H9 (cell line): Measurements from ENCODE around the gene FXYD6. TPM values are rescaled to one million over a fixed set of nuclear protein-coding genes. Genes with fewer than 3 reads are reported as not detected.

Source experiments
- DNase-seq: peaks from one replicate; pipeline ENCODE4 v3.0.0-alpha.2; 2017
- H2AFZ ChIP-seq: one replicate; pipeline ENCODE4 v1.6.1; 2013; ENCODE audit warnings: mild to moderate bottlenecking, low read length, control low read depth, moderate library complexity
- H2AK5ac ChIP-seq: 2 replicates; pipeline ENCODE4 v1.6.1; 2013; ENCODE audit warnings: low read length, control low read depth, mixed read lengths; ENCODE audit not compliant: insufficient read length
- H2BK120ac ChIP-seq: one replicate; pipeline ENCODE4 v1.6.1; 2013; ENCODE audit warnings: low read depth, mild to moderate bottlenecking, low read length, control low read depth, inconsistent platforms; ENCODE audit not compliant: poor library complexity, severe bottlenecking
- H2BK12ac ChIP-seq: 2 replicates; pipeline ENCODE4 v1.6.1; 2013; ENCODE audit warnings: low read length, control low read depth, mixed read lengths, low read depth; ENCODE audit not compliant: insufficient read length
- H2BK15ac ChIP-seq: 2 replicates; pipeline ENCODE4 v1.6.1; 2013; ENCODE audit warnings: low read depth, low read length, control low read depth
- H2BK20ac ChIP-seq: one replicate; pipeline ENCODE4 v1.6.1; 2013; ENCODE audit warnings: low read depth, mild to moderate bottlenecking, low read length, control low read depth, inconsistent platforms; ENCODE audit not compliant: poor library complexity, severe bottlenecking
- H2BK5ac ChIP-seq: 2 replicates; pipeline ENCODE4 v1.6.1; 2013; ENCODE audit warnings: low read length, control low read depth, mixed read lengths; ENCODE audit not compliant: insufficient read length
- H3K14ac ChIP-seq: 2 replicates; pipeline ENCODE4 v1.6.1; 2013; ENCODE audit warnings: low read length, control low read depth; ENCODE audit not compliant: insufficient read depth
- H3K18ac ChIP-seq: 2 replicates; pipeline ENCODE4 v1.6.1; 2013; ENCODE audit warnings: low read depth, mild to moderate bottlenecking, mixed read lengths, low read length, control low read depth; ENCODE audit not compliant: insufficient read length
- H3K23ac ChIP-seq: 2 replicates; pipeline ENCODE4 v1.6.1; 2013; ENCODE audit warnings: low read length, control low read depth, mixed read lengths, low read depth; ENCODE audit not compliant: insufficient read length
- H3K23me2 ChIP-seq: 2 replicates; pipeline ENCODE4 v1.6.1; 2013; ENCODE audit warnings: low read depth, mild to moderate bottlenecking, mixed read lengths, low read length, control low read depth; ENCODE audit not compliant: insufficient read length, poor library complexity, severe bottlenecking
- H3K27ac ChIP-seq: 2 replicates; pipeline ENCODE4 v1.5.1; 2013; ENCODE audit warnings: low read length, control low read depth, mixed read lengths, low read depth; ENCODE audit not compliant: insufficient read length
- H3K27me3 ChIP-seq: 2 replicates; pipeline ENCODE4 v1.6.1; 2013; ENCODE audit warnings: low read length, control low read depth, inconsistent platforms; ENCODE audit not compliant: insufficient read depth
- H3K4ac ChIP-seq: 2 replicates; pipeline ENCODE4 v1.6.1; 2013; ENCODE audit warnings: low read depth, mild to moderate bottlenecking, control low read depth, inconsistent platforms, low read length, moderate library complexity
- H3K4me1 ChIP-seq: 2 replicates; pipeline ENCODE4 v1.6.1; 2013; ENCODE audit warnings: low read length, control low read depth, inconsistent platforms; ENCODE audit not compliant: insufficient read depth
- H3K4me2 ChIP-seq: 2 replicates; pipeline ENCODE4 v1.6.1; 2013; ENCODE audit warnings: low read length, control low read depth, mixed read lengths; ENCODE audit not compliant: insufficient read length, insufficient read depth
- H3K56ac ChIP-seq: 2 replicates; pipeline ENCODE4 v1.6.1; 2013; ENCODE audit warnings: low read depth, mild to moderate bottlenecking, mixed read lengths, low read length, control low read depth; ENCODE audit not compliant: insufficient read length
- H3K79me1 ChIP-seq: 2 replicates; pipeline ENCODE4 v1.6.1; 2013; ENCODE audit warnings: low read depth, mild to moderate bottlenecking, moderate library complexity, low read length, control low read depth, inconsistent platforms; ENCODE audit not compliant: insufficient read depth, poor library complexity, severe bottlenecking
- H3K79me2 ChIP-seq: 2 replicates; pipeline ENCODE4 v1.6.1; 2013; ENCODE audit warnings: low read length, control low read depth, inconsistent platforms; ENCODE audit not compliant: insufficient read depth
- H3K9ac ChIP-seq: 2 replicates; pipeline ENCODE4 v1.6.1; 2013; ENCODE audit warnings: low read length, control low read depth, mixed read lengths; ENCODE audit not compliant: insufficient read length; ENCODE audit errors: extremely low read depth
- H3K9me3 ChIP-seq: one replicate; pipeline ENCODE4 v1.6.1; 2013; ENCODE audit warnings: low read depth, low read length, inconsistent platforms; ENCODE audit not compliant: control insufficient read depth
- H3T11ph ChIP-seq: one replicate; pipeline ENCODE4 v1.6.1; 2013; ENCODE audit warnings: mild to moderate bottlenecking, low read length, control low read depth, inconsistent platforms
- H4K20me1 ChIP-seq: one replicate; pipeline ENCODE4 v1.6.1; 2013; ENCODE audit not compliant: control insufficient read depth, insufficient read length, insufficient read depth
- H4K5ac ChIP-seq: 2 replicates; pipeline ENCODE4 v1.6.1; 2013; ENCODE audit warnings: low read depth, mild to moderate bottlenecking, mixed read lengths, low read length, control low read depth; ENCODE audit not compliant: insufficient read length
- H4K8ac ChIP-seq: replicated peaks from 2 replicates; pipeline ENCODE4 v1.6.1; 2013; ENCODE audit warnings: low read length, control low read depth, mixed read lengths, low read depth; ENCODE audit not compliant: insufficient read length
- H4K91ac ChIP-seq: 2 replicates; pipeline ENCODE4 v1.6.1; 2013; ENCODE audit warnings: low read depth, mild to moderate bottlenecking, moderate library complexity, mixed read lengths, low read length, control low read depth; ENCODE audit not compliant: insufficient read length
- H3K27ac Mint-ChIP-seq, 3 experiments: 2 replicates in 2 of 3; 3 replicates in 1 of 3; pipeline ENCODE4 v1.8.0; 2020 to 2021; ENCODE audit warnings: mixed read lengths in 3 of 3, mild to moderate bottlenecking in 1 of 3, moderate library complexity in 1 of 3
- H3K27me3 Mint-ChIP-seq: 2 replicates; pipeline ENCODE4 v1.8.0; 2021; ENCODE audit warnings: low read depth, mild to moderate bottlenecking, moderate library complexity, mixed read lengths
- H3K36me3 Mint-ChIP-seq, 3 experiments: 2 replicates in 2 of 3; 3 replicates in 1 of 3; pipeline ENCODE4 v1.8.0; 2020 to 2021; ENCODE audit warnings: low read depth in 3 of 3, mixed read lengths in 3 of 3; ENCODE audit not compliant: insufficient read depth in 1 of 3
- H3K4me1 Mint-ChIP-seq, 2 experiments: 2 replicates each; pipeline ENCODE4 v1.8.0; 2020; ENCODE audit warnings: mixed read lengths in 2 of 2
- H3K4me3 Mint-ChIP-seq, 2 experiments: 2 replicates in 1 of 2; 3 replicates in 1 of 2; pipeline ENCODE4 v1.8.0; 2020 to 2021; ENCODE audit warnings: mild to moderate bottlenecking in 2 of 2, mixed read lengths in 2 of 2, moderate library complexity in 1 of 2
- H3K9me3 Mint-ChIP-seq, 2 experiments: 2 replicates in 1 of 2; 3 replicates in 1 of 2; pipeline ENCODE4 v1.8.0; 2020; ENCODE audit warnings: mild to moderate bottlenecking in 2 of 2, mixed read lengths in 2 of 2, moderate library complexity in 1 of 2
- CTCF ChIP-seq: fragments of 200-600 bp; sonication (generic); conservative IDR thresholded peaks from 3 replicates; pipeline ENCODE4 v1.8.0; 2021; ENCODE audit warnings: antibody characterized with exemption, mild to moderate bottlenecking
- WGBS: extraction: QIAGEN DNeasy Blood & Tissue Kit; methylation state at CpG from one replicate; pipeline ENCODE4 v1.1.7; 2013; ENCODE audit warnings: missing lambda C conversion rate, low lambda C conversion rate, mixed read lengths; ENCODE audit not compliant: insufficient read length; ENCODE audit errors: extremely low coverage; 5-methylcytosine and 5-hydroxymethylcytosine counted together
- total RNA-seq: library from RNA; stranded (reverse); gene quantifications from 2 replicates; pipeline ENCODE4 v1.2.1, GENCODE V29; 2021

FXYD6 gene
- total RNA-seq, 1 experiment from 2014 or later, result 18.3 TPM

- Histone ChIP-seq H3K23ac (no peak overlapping the region), H3K4ac (no peak overlapping the region), H2BK20ac (no peak overlapping the region), H3K18ac (no peak overlapping the region), H3T11ph (no peak overlapping the region), H2AK5ac (no peak overlapping the region), H3K4me2 (no peak overlapping the region), H3K27me3 (no peaks in the 10 kb centered on the region), H3K23me2 (peaks cover 3% of the 10 kb centered on the region), H2AFZ (no peak overlapping the region), H2BK120ac (no peak overlapping the region), H3K9me3 (no peaks in the 10 kb centered on the region), H3K79me1 (no peaks in the 10 kb centered on the region), H2BK12ac (no peak overlapping the region), H4K8ac (no peak overlapping the region), H4K5ac (no peak overlapping the region), H3K79me2 (no peaks in the 10 kb centered on the region), H3K4me1 (no peaks in the 10 kb centered on the region; the same call in 1 of the 2 replicates), H3K27ac (no peak overlapping the region), H4K20me1 (no peaks in the 10 kb centered on the region), H3K9ac (no peak overlapping the region), H2BK15ac (no peak overlapping the region), H3K56ac (no peak overlapping the region), H3K14ac (no peak overlapping the region), H4K91ac (no peak overlapping the region), H2BK5ac (no peak overlapping the region)
- peak overlapping the region in 1 of 3 experiments; percentile 84; a peak in 2 of 7 replicates for H3K27ac Mint-ChIP-seq
- WGBS, result no CpG with 5 or more reads among the region's 7 CpGs
- DNase-seq, result no peak
- H3K4me3 Mint-ChIP-seq, result no peak overlapping the region
- no peaks in the 10 kb centered on the region; a peak in 1 of 5 replicates for H3K9me3 Mint-ChIP-seq
- TF ChIP-seq CTCF, result no peak
- no peaks in the 10 kb centered on the region for H3K36me3 Mint-ChIP-seq
- peaks cover 59 to 68% of the 10 kb centered on the region in 2 experiments for H3K4me1 Mint-ChIP-seq
- peaks cover 11% of the 10 kb centered on the region for H3K27me3 Mint-ChIP-seq
Observed at GRCh38 chr11:117815262-117815803, 61.1 kb downstream of the FXYD6 start.
